Stimulated activated CD4-positive, alpha-beta T cell treated with anti-CD3 and anti-CD28 coated beads, Interleukin-4, amount 100 ng/mL, for 4 hours (primary cell): Measurements from ENCODE around the gene CAMKMT.

ENCODE experiments used
- DNase-seq, 2 experiments: peaks; one replicate each; pipeline ENCODE4 v3.0.0-alpha.2; 2020

CAMKMT gene

DNA sequence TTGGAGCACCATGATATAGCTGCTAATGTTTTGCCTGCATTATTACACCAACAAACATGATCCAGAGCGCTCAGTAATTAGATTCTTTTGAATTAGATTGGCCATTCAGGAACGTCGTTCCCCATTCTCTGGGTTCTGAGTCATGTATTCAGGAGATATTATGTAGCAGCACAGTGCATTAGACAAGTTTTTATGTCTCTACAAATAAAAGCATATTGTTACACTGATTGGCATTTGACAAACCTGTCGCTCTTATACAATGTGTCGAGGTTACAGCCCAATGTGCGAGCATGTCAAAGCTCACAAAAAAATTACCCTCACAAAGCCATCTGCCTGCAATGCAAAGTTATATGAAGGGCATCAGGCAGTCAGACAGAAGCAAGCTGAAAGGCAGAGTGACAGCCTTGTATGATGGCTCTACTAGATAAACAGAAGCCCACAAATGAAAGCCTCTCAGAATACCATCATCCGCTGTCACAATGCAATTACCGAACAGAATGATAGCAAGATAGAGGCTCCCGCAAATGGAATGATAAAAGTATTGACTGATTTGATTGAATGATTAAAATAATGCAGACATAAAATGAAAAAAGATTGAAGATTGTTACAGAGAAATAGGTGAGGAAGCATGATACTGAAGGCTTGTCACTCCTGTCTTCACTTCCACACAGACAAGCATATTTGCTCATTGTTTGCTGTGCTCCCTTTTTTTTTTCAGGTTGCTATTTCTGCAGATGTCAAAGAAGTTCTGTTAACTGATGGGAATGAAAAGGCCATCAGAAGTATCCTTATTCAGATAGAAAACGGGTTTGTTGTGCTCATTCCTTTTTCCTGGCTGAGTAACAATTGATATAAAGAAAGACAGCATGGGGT is 345.2 kb downstream of the CAMKMT start:
- DNase-seq, result no peak

DNA sequence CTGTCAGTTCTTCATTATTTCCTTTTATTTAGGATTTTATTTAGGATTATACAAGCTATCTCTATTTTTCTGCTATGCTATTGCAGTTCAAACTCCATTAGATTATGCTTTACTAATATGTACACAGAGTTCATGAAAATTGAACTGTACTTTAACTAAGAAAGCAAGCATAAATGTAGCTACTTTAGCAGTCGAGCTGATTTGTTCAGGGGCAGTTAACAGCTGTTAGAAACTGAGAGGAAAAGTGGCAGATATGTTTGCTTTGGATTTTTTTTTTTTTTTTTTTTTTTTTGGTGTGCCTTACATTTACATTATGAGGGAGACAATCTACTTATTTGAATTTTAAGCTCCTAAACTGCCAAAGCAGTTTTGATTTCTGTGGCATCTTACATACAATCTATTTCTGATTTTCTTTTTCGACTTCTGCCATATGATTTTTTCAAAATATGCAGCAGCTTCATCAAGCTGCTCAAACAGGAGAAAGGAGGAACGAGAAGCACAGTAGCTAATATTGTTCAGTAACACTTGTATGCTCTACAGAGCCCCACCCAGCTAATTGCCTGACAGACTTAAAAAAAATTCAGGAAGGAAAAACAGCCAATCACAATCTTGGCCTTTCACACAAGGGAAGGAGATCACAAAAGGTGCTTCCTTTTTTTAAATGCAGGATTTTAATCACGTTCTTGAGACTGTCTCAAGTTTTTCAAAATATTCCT is 346.4 kb downstream of the CAMKMT start:
- no peak for DNase-seq

DNA sequence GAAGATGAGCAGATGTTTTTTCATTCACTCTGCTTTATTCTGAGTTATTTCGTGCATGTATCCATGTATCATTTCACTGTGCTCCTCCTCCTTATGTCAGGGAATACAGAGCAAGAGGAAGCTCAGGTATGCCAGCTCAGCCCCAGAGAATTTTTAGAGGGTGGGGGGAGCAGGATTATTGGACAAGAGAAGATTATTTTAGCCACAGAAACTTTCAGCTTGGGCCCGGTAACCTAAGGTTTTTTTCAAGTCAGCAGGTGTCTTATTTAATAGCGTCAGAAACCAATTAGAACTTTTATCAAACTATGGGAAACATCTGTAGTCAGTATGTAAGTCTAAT is 346.9 kb downstream of the CAMKMT start:
- DNase-seq, result no peak

DNA sequence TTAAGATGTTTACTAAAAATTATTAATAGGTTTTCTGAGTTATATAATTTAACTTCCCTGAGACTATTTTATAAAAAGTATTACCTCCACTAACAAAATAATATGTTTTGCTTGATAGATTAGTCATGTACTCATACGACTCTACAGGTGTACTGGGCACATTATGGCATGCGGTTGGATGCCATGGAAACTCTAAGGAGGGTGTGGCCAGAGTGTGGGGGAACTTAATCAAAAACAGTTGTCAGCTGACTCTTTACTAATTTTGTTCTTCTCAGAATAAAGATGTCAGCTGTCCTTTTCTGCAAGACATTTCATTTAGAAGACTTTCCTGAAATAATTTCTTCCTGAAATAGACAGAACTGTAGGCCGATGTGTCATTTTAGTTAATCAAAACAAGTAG is 351.4 kb downstream of the CAMKMT start:
- peak in 1 of 2 experiments; percentile 2 for DNase-seq

DNA sequence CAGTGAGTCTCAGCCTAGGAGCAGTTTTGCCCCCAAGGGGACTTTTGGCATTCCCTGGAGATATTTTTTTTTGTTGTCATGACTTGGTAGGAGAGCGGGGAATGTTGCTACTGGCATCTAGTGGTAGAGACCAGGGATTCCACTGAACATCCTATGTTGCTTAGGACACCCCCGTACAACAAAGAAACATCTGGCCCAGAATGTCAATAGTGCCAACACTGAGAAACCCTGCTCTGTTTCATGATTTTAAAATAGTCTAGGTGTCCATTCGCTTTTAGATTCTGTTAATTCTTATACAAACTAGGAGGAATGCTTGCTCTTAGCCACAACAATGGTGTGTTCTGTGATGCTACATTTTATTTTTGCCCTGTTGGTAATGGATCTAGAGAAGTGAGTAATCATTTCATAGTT is 353.9 kb downstream of the CAMKMT start:
- DNase-seq, result no peak

DNA sequence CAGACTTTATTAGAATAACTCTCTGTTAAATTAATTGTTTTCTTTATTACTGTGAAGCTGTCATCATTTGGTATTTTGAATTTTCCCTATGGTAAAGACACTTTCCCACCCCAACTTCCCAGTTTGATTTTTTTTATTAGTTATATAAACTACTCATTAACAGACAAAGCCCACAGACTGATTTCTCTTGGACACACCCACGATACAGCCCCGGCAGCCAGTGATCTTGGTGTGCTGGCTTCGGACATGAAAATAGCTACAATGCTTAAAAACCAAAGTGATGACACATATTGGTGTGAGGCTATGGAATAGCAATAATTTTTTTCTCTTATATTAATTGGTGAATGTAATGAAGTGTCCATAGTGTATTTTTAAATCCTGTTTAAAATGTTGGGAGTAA is 354.4 kb downstream of the CAMKMT start:
- DNase-seq, result no peak

DNA sequence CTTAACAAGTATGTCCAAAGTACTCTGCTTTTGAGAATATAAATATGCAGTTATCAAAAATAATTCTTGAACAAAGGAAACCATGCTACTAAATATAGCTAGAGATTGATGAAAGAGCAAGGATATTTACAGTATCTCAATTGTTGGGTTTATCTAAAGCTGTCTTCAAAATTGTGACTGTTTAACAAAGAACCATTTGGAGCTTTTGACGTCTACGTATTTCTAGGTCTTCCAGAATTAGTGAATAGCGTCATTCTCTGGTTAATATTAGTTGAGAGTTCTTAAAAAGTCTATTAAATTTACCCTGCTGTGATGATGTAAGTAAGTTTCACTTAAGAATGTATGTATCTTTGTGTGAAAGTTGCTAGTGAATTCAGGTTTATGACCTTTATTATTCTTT is 356.7 kb downstream of the CAMKMT start:
- no peak for DNase-seq

DNA sequence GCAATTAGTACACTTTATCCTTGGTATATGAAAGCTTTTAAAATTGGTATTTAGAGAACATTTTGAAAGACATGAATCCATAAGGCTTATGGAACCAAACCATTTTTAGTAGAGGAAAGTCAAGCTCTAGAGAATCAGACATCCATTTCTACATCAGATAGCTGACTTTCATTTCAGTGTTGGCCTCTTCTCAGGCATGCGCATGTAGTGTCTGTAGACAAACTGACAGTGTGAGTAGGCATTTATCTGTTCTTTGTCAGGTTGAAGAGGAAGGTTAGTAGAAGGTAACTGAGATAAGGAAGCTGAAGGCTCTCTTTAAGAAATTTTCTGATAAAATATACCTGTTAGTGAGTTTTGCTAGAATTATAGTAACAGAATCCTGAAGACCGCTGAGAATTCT is 357.8 kb downstream of the CAMKMT start:
- DNase-seq, result no peak

DNA sequence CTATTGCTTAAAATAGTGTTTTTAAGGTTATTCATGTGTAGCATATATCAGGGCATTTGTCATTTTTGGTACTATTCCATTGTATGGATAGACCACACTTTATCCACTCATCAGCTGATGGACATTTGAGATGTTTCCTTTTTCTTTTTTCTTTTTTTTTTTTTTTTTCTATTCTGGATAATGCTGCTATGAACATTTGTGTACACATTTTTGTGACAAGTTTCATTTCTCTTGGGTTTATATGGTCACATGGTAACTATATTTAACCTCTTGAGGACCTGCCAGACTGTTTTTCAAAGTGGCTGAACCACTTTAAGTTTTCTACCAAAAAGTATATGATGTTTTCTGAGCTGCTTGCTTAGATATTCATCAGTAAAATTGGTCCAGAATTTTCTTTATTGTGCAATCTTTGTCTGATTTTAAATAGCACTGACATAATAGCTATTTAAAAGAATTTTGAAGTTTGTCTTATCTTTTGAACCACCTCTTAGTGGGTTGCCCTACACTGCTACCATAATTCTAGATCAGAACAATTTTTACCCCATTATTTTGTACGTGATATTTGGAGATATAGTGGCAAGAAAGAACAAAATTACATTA is 360.4 kb downstream of the CAMKMT start:
- no peak for DNase-seq

DNA sequence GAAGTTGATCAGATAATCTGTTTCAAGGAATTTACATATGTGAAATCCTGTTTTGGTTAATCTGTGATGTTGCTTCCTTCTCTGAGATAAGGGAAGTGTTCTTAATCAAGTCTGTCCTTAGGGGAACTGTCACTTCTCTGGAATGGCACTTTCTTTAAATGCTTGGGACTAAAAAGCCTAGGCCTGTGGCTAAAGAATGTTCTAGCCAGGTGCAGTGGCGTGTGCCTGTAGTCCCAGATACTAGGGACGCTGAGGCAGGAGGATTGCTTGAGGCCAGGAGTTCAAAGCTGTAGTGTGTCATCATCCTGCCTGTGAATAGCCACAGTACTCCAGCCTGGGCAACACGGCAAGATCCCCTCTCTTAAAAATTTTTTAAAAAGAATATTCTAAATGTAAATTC is 362.2 kb downstream of the CAMKMT start:
- DNase-seq, result no peak

DNA sequence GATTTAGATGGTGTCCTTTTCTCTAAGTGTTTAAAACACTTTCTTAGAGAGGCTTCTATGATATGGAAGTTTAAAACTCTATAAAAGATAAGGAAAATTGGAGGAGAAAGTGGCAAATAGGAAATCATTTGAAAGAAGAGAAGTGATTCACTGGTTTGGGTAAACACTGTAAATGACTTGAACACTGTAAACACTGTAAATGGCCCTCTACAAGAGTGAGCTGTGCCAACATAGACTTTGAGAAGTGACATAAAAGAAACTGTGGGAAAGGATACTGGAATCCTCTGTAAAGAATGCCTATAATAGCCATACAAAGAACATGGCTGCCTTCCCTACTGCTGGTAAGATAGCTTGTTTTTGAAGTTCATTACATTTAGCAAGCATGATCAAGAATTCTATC is 368.8 kb downstream of the CAMKMT start:
- no peak for DNase-seq

DNA sequence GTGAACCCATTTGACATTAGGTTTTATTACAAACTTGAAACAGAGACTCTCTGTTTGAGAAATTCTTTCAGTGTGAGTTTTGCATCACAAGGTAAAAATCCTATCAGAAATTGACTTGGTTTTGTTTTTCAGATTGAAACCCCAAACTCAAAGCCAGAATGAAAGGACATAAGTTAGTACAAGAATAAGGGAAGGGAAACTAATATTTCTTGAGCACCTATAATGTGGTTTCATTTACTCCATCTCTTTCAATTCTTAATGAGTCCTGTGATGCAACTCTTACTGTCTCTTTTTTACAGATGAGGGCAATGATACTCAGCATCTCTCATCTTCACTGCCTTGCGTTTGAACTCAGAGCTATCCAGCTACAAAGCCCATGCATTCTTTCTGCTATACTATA is 369.8 kb downstream of the CAMKMT start:
- DNase-seq, result no peak

DNA sequence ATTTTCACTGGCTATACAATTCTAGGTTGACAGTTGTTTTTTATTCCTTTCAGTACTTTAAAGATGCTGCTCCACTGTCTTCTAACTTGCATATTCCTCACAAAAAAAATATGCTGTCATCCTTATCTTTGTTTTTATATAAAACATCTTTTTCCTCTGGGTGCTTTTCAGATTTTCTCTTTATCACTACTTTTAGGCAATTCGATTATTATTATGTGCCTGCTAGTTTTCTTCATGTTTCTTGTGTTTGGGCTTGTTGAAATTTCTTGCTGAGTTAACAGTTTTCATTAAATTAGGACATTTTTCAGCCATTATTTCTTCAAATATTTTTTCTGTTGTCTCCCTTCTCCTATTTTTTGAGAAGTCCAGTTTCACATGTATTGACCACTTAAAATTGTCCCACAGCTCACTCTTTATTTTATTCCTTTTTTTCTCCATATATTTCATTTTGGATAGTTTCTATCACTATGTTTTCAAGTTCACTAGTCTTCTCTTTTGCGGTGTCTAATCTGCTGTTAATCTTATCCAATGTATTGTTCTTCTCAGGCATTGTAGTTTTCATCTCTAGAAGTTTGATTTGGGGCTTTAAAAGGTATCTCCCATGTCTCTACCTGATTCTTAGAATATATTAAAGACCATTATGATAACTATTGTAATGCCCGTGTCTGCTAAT is 374.7 kb downstream of the CAMKMT start:
- no peak for DNase-seq

DNA sequence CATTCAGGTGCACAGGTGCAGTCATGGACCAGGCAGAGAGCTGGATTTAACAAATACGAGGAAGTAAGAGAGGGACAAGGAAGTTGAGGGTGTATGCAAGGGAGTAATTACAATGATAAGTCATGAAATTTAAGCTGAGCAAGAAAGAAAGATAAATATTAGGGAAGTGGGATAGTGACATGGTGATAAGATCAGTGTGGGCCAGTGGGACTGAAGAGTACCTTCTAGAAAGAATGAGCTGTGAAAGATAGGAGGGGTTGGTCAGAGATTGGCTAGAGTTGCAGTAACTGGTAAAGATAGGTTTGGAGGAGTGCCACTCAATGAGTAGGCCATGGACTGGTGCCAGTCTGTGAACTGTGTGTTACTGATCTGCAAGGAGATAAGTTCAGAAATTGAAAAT is 378.9 kb downstream of the CAMKMT start:
- no peak for DNase-seq

DNA sequence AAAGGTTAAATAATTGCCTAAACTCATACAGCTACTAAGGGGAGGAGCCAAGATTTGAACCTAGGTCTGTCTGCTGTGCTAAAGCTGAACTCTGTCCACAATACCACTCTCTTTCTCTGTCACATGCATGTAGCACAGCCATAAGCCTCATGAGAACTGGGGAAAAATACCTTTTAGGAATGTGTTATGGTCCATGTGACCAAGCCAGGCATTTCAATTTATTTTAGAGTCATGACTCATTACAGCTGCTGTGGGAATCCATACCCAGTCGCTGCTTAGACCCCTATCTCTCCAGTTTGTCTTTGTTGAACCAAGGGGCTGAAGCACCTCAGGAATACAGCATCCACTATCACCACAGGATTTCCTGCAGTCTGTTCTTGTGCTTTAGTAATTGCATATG is 379.8 kb downstream of the CAMKMT start:
- no peak for DNase-seq

DNA sequence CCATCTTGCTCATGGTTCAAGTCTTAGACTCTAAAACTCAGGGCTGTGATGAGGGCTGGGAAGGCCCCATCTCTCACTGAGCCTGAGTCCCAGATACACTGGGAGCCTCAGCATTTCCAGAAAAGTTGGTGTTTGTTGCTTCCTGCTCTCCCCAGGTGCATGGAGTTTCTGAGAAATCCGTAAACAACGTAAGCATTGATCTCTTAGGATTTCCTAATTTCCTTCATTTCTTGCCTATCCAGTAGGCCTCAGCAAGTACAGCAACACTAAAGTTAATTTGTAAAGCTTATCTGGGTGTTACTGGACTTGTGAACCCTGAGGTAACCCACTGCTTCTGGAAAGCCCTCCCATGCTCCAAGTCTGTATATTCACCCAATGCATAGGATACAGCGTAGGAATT is 380.3 kb downstream of the CAMKMT start:
- no peak for DNase-seq

DNA sequence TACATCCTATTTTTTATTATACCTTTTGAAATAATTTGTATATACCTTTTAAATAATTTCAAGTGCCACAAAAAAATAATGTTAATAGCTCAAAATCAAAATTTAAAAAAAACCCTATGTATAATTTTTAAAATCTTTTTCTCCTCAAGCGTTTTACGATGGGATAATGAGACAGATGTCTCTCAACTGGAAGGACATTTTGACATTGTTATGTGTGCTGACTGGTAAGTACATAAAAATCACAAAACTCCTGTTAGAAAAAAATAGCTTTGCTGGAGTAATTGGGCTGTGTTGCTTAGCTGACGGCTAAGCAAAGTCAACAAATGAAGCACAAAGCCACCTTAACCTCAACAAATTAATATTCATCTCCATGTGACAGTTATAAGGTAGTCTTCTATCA is 381.7 kb downstream of the CAMKMT start:
- DNase-seq, result no peak

DNA sequence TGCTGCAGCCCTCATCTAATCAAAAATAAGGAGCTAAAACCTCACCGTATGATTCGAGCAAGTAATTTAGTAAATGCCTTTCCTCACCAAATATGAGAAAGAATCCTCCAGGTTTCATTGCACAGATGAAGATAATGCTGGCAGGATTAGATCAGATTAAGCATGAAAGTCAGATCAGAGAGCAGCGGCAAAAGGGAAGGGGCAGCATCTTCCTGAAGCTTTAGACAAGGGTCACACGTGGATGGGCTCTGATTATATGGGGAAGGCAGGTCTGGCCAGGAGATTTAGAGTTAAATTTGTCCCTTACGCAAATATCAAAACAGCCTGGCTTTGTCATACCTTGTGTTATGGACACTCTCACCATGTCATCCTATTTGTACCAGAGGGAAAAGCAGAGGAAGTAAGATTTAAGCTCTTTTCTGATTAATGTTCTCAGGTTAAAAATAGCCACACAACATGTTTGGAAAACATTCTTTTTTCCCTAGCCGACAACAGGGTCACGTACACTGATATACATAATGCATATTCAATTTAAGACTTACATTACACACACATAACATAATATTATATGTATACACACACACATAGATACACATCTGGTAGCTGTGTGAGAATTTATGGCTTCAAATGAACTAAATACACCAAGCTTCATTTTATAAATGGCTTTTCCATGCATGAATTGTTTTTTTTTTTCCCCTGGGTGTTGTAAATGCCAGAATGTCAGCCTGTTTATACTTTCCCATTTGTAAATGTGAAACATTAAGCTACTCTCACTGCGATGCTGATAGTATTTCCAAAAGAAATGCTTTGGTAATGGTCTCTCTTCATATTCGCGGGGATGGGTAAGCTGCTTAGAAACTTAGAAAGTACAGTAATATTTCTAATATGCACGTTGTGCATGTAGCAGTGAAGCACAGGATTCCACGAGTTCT is 383.5 kb downstream of the CAMKMT start:
- DNase-seq, result no peak

DNA sequence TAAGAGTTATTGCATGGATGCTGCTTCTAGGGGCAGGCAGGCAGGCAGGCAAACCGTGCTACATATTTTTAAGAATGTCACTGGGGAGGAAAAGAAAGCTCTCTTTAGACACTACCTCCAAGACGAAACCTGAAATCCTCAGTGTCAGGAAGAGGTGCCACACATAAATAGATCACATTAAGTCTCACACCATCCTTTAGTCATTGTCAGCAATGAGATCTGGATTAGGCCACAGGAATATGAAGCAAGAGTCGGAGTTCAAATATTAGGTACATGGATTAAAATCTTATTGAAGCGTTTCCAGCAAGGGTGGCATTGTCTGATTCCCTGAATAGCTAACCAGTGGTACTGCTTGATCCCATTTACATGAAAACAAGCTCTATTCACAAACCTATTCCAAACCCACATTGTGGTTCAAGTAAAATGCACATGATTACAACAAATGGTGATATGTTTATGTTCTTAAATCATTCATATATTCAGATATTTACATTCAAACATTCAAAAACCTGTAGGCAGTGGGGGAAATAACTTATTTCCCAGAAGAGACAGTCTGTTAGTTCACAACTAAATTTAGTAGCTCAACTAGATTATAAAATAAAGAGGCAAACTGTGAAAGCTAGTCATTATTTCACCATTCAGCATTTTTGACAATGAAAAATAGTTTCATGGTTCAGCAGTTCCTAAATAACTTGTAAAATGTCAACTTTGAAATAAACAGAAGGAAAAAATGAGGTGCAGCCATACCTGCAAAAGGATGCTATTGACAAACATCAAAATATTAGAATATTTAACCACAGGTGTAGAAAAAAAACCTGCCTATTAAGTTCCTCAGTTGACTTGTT is 384.4 kb downstream of the CAMKMT start:
- no peak for DNase-seq

DNA sequence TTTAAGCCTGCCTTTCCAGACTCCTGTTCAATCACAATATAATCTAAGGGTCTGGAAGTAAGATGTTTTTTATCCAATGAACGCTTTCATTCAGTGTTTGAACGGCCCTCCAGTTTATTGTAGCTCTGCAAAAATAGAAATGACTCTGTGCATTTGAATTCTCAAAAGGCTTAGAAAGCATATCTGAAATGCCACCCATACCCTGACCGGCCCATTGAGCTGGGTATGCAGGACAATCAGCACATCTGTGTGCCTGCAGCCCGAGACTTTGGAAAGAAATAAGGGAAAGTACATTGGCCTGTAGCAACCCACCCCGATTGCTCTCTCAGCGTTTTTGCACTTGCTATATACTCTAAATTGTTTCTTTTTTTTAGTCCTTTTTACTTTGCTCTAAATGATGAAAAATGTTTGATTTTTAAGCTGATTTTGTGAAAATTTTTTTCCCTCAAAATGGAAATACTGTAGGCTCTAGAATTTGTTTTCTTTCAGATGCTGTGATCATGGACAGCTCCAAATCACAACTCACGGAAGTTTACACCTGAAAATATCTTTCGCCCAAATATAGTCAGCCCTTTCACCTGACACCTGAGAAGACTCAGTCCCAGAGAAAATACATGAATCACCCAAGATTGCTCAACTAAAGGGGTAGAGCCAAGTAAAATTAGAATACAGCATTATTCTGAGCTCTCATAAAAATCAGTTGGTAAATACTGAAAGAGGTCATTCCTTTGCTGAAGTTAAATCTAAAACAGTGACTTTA is 385.3 kb downstream of the CAMKMT start:
- DNase-seq, result no peak

DNA sequence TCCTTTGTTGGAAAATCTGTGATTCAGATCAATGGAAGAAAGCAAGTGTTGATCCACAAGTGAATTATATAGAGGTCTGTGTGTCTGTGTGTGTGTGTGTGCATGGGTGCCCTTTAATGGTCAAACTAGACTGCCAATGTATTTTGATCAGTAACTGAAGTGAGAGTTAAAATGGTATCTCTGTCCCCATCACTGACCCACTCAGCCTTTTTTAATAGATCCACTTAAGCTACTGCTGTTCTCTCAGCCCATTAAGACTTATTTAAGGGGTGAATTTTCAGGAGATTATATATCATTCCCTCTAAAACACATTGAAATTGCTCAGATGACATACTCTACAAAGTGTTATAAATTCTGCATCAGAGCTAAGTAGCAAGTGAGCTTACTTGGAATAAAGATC is 386.0 kb downstream of the CAMKMT start:
- no peak for DNase-seq
